Forelimb muscle (tissue), 1 donor: Measurements from ENCODE around the gene XCL2. TPM values are rescaled to one million over a fixed set of nuclear protein-coding genes. Genes with fewer than 3 reads are reported as not detected.
"Not testable (repeated sequence)": the region's sequence is repeated elsewhere in the genome, so short reads cannot be mapped to it uniquely, and the experiment has no call there.

Experiments used
- DNase-seq: peaks from one replicate; pipeline ENCODE4 v3.0.0-alpha.2; 2013; ENCODE audit warnings: low read depth
- polyA plus RNA-seq: library from polyadenylated mRNA; unstranded; fragments of 120-200 nt; gene quantifications from one replicate; pipeline ENCODE4 v1.2.1, GENCODE V29; 2013; ENCODE audit not compliant: insufficient read length

Gene XCL2
- polyA plus RNA-seq, 1 donor: 0.27 TPM

DNA sequence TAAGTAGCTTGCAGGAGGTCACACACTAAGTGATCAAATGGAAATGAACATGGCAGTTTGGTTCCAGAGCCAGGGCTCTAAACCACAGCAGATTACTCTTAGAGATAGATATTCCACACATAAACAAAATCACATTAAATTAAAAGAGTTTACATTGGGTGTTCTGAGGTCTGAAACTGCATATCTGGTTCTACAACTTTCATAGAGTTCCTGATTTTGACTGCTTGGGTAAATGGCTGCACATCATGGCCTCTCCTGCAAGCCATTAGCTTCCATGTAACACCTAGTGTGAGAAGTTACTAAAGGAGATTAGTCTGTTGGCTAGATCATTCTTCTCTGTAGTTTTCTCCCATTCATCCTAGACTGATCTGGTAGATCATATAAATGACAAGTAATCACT lies 12.8 kb upstream of the XCL2 start:
- DNase-seq: no peak

DNA sequence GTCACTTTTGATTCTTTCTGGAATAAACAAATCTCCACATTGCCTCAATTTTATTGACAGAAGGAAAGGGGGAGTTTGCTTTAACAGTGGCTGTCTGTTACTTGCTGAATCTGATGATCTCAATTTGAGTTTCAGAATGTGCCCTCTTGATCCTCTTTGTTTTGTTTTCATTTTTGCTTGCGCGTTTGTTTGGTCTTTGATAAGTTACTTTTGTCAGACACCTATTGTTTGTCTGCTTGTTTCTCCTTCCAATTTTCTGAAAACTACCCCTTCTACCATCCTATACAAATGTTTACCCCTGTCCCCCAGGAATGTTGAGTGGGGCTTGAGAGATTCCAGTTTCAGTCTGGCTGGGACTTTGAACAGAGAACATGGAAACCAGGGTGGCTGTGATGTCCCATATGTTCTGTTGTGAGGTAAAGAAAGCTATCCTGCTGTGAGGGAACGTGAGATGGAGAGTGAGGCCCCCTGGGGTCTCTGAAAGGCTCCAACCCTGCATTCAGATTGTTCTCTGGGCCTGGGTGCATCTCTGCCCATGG lies 11.8 kb upstream of the XCL2 start:
- no peak for DNase-seq

DNA sequence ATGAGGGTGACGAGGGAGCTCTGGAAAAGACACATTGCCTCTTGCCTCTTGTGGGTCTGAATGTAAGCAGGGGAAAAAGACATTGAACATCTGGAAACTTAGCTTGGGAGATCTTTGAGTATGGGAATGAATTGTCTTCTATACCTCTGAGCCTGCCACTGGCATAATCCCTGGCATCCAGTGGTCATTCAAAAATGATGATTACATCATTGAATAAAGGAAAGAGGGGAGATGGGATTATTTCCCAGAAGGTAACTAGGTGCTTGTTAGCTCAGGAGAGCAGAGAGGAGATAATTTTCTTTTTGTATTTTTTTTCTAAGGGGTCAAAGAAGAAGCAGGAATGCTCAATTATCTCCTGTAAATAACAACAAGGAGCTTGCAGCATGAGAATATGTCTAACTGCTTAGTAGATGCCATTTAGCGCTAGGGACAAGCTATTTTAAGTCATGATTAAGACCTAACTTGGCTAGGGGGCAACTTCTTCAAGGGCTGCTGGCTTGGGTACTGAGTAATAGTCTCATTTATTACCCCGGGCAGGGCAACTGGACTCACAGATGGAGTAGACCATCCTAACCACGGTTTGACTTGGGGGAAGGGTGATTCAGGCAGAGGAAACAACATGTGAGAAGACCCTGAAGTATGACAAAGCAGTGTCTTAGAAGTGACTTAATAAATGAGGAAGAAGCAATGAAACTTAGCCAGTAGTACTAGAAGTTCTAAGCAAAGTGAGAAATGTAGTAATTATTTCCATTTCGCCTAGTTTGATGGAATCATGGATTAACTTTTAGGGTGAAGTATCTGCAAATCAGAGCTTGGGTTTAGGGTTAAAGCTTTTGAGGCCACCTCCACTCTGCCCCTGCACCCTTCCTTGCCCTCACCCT lies 11.0 kb upstream of the XCL2 start:
- DNase-seq: no peak

DNA sequence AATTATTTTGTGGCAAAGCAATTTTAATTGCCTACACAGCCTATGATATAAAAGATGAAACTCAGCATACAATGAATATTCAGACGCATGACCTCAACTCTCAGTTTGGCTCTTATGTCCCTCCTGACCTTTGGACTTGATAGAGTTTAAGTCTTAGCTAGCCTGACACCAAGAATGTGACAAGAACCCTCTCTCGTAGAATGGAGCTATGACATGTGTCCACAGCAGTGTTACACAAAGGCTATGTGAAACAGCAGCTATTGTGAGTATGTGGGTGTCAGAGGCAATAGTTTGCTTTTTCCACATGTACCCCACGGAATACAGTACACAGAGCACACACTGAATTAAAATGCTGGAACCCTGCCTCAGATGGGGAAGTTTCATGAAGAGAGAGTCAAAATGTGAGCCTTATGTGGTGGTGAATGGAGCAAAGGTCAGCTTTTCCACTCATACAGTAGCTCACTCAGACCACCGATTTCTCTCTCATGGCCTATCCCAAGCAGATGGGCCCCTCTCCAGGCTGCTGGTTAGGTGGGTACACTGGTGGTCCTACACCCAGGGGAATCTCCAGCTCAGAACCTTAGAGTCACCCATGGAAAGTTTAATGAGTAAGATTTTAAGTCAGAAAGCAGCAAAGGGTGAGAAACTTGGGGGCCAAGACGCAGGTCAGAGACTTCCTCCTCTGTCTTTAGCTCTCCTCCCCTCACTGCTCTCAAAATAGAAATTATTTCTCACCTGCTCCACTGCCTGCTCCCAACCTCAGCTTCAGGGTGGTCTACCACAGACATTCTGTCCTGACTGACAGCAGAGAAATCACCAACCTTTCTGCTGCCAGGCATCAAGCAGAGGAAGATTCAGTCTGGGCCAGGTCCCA lies 10.1 kb upstream of the XCL2 start:
- DNase-seq: no peak

DNA sequence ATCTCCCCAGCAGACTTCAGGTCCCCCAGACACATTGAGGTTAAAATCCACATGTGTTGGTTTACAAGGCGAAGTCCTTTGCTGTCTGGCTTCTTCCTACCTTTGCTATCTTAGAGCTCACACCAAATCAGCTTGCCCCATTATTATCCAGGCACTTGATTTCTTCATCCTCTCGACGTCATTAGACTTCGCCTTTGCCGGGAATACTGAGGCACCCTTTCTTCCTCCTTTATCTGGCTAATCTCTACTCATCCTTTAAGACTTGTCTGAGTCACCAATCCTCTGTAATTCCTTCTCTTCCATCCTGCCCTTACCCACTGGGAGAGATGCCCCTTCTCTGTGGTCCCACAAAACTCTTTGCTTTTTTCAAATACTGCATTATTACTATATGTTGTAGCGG lies 9.2 kb upstream of the XCL2 start:
- DNase-seq: no peak

DNA sequence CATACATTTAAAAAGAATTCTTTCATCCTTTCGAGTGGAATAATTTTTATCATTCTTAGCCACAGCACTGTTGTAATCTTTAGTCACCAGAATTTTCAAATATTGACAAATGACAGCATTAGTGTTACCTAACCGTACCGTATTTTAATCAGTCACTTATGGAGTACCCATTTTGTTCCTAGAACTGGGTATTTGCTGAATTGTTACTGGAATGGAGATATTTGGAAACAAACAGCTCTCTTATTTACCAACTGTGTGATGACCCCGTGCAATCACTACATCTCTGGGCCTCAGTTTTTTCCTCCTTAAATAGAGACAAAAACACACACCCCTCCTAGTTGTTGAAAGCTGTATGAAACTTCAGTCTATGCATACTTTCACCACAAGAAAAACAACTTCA lies 7.9 kb upstream of the XCL2 start:
- DNase-seq: no peak

DNA sequence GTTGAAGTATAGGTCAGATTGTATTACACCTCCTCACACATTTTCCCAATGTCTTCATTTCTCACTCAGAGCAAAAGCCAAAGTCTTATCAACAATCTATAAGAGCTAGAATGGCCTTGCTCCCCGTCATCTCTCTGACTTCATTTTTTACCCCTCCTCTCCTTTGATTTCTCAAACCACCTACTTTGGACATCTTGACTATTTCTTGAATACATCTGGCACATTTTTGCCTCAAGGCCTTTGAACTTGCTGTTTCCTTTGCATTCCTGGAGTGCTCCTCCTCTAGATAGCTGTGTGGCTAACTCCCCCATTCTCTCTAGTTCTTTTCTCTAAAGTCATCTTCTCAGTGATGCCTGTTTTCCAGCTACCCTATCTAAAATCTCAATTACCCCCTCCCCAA lies 7.2 kb upstream of the XCL2 start:
- no peak for DNase-seq

DNA sequence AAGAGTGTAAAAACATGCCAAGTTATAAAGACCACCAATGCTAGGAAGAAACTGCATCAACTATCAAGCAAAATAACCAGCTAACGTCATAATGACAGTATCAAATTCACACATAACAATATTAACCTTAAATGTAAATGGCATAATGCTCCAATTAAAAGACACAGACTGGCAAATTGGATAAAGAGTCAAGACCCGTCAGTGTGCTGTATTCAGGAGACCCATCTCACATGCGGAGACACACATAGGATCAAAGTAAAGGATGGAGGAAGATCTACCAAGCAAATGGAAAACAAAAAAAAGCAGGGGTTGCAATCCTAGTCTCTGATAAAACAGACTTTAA lies 2.7 kb upstream of the XCL2 start:
- not testable (repeated sequence) for DNase-seq

DNA sequence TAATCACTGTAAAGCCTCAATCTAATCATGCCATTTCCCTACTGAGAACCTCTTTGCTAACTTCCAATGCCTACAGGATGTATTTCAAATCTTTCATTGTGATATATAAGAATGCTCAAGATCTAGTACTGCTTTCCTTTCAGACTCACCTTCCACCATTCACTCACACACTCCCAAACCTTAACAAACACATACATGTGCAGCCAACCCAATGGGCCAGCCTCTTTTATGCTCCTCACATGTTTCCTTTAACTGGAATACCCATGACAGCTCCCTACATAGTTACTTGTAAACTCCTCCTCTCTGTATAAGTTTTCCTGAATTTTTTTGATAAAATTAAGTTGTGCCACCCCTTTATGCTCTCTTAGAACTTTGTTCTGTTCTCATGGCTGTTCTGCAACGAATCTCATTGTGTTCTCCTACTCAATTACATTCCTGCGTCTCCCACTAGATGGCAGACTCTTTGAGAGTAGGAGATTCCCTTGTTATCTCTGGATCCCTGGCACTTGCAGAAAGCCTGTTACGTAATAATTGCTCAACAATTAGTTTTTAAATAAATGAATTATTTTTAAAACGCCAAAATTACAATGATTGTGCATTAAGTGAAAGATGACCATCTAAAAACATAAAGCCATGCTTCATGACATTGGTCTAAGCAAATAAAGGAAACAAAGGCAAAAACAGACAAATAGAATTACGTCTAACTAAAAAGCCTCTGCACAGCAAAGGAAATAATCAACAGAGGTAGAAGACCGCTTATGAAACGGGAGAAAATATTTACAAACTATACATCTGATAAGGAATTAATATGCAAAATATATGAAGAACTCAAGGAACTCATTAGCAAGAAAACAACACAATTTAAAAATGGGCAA lies 2.1 kb upstream of the XCL2 start:
- DNase-seq: not testable (repeated sequence)

DNA sequence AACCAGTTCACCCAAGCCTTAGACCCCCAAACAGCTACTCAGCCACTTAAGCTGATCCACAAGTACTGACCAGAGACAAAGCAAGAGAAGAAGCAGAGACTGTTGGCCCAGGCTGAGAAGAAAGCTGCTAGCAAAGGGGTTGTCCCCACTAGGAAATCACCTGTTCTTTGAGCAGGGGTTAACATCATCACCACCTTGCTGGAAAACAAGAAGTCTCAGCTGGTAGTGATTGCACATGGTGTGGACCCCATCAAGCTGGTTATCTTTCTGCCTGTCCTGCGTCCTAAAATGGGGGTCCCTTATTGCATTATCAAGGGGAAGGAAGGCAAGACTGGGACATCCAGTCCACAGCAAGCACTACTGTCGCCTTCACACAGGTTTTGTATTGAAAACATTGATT lies 819 bp downstream of the XCL2 start:
- DNase-seq: not testable (repeated sequence)

DNA sequence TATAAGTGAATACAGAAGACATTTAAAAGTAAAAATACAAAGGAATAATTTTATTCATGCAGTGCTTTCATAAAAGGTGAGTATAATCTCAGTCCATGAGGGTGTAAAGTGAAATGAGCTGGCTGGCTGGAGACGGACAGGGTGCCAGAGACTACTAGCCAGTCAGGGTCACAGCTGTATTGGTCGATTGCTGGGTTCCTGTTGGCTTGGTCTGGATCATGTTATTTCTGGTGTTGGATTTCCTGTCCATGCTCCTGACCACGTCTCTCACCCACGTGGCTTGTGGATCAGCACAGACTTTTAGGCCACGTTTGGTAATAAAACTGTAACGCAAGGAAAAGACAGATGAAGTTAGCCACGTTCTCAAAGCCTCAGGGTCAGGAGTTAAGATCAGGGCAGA lies 3.0 kb downstream of the XCL2 start:
- not testable (repeated sequence) for DNase-seq

DNA sequence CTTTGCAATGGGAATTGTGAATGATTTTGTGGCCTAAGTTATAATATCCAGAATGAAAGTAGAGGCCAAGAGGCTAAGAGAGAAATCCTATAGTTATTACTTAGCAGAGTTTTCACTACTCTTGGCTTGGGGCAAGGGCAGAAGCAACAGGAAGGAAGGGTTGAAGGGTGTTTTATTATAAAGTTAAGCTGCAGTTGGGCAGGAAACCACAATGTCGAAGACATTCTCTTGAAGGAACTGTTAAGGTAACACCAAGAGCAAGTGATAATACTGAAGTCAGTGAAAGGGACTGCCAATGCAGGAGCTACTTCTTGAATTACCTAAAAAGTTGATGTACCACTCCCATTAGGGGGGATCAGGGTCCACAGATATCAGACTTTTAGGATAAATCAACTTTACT lies 8.3 kb downstream of the XCL2 start:
- DNase-seq: no peak

DNA sequence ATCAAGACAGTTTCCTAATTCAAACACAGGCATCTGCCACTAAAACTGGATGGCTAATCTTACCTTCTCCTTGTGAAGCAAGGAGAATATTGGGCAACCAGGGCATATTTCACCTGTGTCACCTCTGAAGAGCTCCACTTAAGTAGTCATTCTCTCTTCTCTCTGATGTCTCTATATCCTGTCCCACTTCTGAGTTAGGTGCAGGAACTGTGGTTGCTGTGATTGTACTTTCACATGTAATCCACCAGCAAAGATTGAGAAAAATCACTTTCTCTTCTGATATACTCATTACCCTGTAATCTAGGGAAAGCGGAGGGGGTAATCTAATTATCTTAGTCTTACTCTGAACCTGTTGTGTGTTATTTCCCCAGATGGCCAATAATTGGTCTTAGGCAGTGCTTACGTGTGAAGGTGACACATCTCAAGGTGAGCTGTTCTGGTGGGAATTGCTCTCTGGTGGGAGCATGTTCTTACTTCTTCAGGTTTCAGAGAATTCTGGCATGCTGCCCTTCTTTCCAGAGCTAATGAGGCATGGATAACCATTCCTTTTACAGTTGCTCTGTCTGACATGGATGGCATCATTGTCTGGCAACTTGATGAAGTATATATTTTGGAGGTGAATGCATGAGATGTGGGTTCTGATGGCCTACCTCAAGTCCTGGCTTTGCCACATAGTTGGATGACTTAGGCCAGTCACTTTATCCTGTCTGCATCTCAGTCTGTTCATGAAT lies 12.0 kb downstream of the XCL2 start:
- no peak for DNase-seq

DNA sequence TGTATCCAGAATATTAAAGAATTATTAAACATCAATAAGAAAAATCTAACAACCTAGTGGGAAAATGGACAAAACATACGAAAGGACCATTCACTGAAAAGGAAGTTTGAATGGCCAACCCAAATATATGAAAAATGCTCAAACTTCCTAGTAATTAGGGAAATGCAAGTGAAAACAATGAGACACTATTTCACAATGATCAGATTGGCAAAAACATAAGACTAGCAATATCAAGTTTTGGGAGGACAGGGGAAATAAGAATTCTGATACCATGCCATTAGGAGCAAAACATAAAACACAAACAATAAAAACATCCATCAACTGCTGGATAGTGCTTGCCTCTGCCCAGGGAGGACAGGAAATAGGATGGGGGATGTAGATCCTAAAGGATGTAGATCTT lies 14.3 kb downstream of the XCL2 start:
- no peak for DNase-seq

DNA sequence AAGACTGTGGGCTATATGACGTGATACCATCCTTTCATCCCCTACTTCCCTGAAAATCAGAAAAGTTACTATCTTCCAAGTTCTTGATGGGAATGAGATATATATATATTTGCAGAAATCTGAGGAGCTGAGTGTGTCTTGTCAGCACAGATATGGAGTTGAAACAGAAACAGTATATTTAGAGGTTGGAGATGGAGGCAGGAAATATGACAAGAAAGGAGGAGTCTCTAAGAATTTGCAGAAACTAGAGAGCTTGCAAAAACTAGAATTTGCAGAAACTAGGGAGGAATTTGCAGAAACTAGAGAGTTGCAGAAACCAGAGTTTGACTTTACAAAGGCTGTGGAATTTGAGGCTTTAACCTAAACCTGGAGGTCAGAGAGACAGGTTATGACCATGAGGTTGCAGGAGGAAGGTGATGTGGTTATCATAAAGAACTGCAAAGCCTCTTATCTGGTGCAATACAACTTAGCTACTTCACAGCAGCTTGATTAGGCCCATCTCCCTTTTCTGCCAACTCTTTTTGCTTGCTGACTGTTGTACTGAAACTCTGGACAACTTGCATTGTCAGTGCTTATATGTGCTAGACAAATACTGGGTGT lies 22.3 kb downstream of the XCL2 start:
- DNase-seq: no peak

DNA sequence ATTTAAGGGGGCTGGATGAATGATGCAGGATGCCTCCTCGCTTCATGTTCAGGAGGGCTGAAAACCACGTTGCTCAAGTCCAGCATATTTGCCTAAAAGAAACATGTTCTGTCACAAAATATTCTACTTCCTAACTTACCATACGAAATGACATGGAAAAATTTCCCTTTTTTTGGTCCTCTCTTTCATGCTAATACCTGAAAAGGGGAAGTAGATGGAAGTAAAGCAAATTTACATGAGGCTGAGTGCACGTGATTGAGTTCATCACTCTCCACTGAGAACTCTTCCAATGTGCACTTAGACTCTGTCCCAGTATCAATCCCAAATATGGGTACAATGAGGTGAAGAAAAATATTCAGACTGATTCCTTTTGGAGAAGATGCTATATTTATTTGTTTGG lies 23.0 kb downstream of the XCL2 start:
- no peak for DNase-seq

DNA sequence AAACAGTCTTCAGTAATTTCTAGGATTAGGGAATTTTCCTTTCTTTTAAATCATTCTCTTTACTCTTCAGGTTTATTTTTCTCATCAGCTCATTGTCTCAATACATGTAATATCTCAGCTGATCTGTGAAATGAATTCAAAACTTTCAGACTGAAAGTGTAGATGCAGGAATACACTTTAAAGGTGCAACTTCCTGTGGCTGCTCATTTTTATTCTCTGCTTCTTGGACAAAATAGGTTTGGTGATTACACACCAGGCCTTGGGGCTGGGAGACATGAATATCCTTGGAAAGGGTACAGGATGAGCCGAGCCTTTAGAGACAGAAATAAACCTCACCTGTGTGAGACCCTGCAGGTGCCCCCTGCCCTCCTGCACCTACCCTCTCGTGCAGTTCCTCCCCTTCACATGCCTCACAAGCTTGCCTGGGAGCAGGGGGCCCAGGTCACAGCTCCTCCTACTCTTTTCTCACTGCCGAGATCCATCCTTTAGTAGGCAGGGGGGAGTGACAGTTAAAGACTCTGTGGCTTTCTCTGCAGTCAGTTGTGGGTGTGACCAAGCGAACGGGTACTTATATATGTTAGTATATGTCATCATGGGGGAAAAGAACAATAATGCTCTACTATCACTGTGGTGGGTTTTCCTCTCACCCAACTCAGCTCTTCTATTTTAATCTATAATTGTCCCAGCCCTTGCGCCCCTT lies 23.6 kb downstream of the XCL2 start:
- DNase-seq: no peak

DNA sequence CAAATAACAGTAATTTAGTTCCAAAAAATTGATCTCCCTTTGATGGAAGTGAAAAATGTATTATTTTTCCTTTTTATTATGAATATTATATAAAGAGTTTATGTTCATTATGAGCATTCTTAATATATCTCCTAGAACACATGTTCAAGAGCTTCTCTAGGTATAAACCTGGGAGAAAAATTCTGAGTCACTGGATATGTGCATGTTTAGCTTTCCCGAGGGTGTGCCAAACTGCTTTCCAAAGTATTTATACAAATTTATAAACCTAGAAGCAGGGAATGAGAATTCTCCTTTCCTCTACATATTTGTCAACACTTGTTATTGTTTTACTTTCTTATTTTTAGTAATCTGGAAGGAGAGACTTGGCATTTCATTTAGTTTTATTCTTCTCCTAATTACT lies 25.0 kb downstream of the XCL2 start:
- no peak for DNase-seq

DNA sequence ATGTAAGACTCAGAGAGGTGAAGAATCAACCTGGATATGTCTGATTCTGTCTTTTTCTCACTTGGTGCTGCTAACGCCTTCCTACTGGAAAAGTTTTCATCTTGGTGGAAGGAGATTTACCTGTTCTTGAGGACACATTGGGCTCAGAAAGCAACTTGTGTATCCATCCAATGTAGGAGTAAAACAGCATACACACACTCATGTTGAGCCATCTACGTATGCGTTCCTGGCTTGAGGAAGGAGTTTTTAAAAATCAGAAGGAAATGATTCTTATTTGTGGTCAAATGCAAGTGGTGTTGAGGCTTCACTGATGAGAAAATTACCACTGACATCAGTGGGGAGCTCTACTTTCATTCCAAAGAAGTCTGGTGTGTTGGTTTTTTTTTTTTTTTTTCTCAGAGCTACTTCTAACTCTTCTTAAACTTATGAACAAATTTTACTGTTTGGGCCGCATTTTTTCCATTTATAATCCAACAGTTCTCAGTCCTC lies 25.6 kb downstream of the XCL2 start:
- no peak for DNase-seq

DNA sequence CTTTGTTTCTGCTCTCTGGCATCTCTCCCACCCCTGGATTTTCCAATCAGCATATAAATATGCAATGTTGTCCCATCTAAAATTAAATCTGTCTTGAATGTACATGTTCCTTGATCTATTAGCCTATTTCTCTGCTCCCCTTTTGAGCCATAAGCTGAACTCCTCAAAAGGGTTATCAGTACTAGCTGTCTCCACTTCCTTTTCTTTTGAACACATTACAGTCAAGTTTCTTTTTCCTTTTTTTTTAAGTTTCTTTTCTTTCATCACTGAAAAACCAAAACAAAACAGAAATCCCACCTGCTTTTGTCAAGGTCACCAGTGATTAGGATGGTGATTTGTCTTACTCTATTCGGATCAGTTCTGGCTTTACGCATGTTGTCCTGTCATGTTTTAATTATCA lies 29.3 kb downstream of the XCL2 start:
- DNase-seq: no peak
